Neutrophil (primary cell): ENCODE results near the gene ABCB1.

Source experiments
- H3K27ac ChIP-seq: fragments of 200-600 bp; sonication (generic); 2 replicates; pipeline ENCODE4 v1.5.1; 2016; ENCODE audit warnings: mild to moderate bottlenecking, moderate library complexity
- H3K27me3 ChIP-seq: fragments of 200-600 bp; sonication (generic); 2 replicates; pipeline ENCODE4 v1.6.0; 2016; ENCODE audit warnings: mild to moderate bottlenecking
- H3K36me3 ChIP-seq: fragments of 200-600 bp; sonication (generic); 2 replicates; pipeline ENCODE4 v1.5.1; 2017
- H3K4me1 ChIP-seq, 2 experiments: fragments of 200-600 bp in 1 of 2; sonication (generic) in 1 of 2; 1 replicate in 1 of 2; 2 replicates in 1 of 2; pipeline versions ENCODE4 v1.5.1 to v1.6.1; 2013 to 2016; ENCODE audit warnings: low read depth in 1 of 2, low read length in 1 of 2, mild to moderate bottlenecking in 1 of 2, moderate library complexity in 1 of 2; ENCODE audit not compliant: control insufficient read depth in 1 of 2, insufficient read depth in 1 of 2
- H3K4me3 ChIP-seq, 2 experiments: fragments of 200-600 bp in 1 of 2; sonication (generic) in 1 of 2; 1 replicate in 1 of 2; 2 replicates in 1 of 2; pipeline ENCODE4 v1.5.1; 2013 to 2016; ENCODE audit warnings: low read depth in 1 of 2, low read length in 1 of 2, mild to moderate bottlenecking in 1 of 2, moderate library complexity in 1 of 2
- H3K9me3 ChIP-seq: fragments of 200-600 bp; sonication (generic); 2 replicates; pipeline ENCODE4 v1.5.1; 2016
- CTCF ChIP-seq: fragments of 200-600 bp; sonication (generic); IDR thresholded peaks from 2 replicates; pipeline ENCODE4 v1.5.1; 2016; ENCODE audit warnings: antibody characterized with exemption

ABCB1 gene

GRCh38 chr7:87627634-87627994 lies 26.9 kb upstream of the ABCB1 start:
- H3K4me1 ChIP-seq = peaks cover 17 to 18% of the 10 kb centered on the region in 2 experiments
- H3K9me3 ChIP-seq = no peaks in the 10 kb centered on the region
- peak overlapping the region; percentile 63 to 74 for H3K4me3 ChIP-seq
- H3K27ac ChIP-seq = no peak overlapping the region
- peaks cover 63% of the 10 kb centered on the region for H3K27me3 ChIP-seq
- no peak for TF ChIP-seq CTCF
- H3K36me3 ChIP-seq = no peaks in the 10 kb centered on the region

- Histone ChIP-seq H3K4me1 (peaks cover 17 to 18% of the 10 kb centered on the region in 2 experiments), H3K27me3 (peaks cover 40% of the 10 kb centered on the region), H3K27ac (no peak overlapping the region), H3K9me3 (no peaks in the 10 kb centered on the region), H3K4me3 (no peak overlapping the region), H3K36me3 (no peaks in the 10 kb centered on the region)
- no peak for TF ChIP-seq CTCF
Observed at GRCh38 chr7:87625101-87625500, 24.4 kb upstream of the ABCB1 start.

GRCh38 chr7:87624628-87625027 lies 23.9 kb upstream of the ABCB1 start:
- H3K36me3 ChIP-seq = no peaks in the 10 kb centered on the region
- H3K27me3 ChIP-seq = peaks cover 35% of the 10 kb centered on the region
- H3K27ac ChIP-seq = no peak overlapping the region
- H3K9me3 ChIP-seq = no peaks in the 10 kb centered on the region
- no peak overlapping the region for H3K4me3 ChIP-seq
- H3K4me1 ChIP-seq = peaks cover 17 to 18% of the 10 kb centered on the region in 2 experiments
- TF ChIP-seq CTCF = no peak

GRCh38 chr7:87615197-87615596 lies 14.5 kb upstream of the ABCB1 start:
- H3K4me3 ChIP-seq = no peak overlapping the region
- no peak for TF ChIP-seq CTCF
- no peaks in the 10 kb centered on the region for H3K27me3 ChIP-seq
- H3K4me1 ChIP-seq = no peaks in the 10 kb centered on the region
- H3K27ac ChIP-seq = no peak overlapping the region
- H3K9me3 ChIP-seq = no peaks in the 10 kb centered on the region
- H3K36me3 ChIP-seq = no peaks in the 10 kb centered on the region

GRCh38 chr7:87609916-87610315 lies 9.2 kb upstream of the ABCB1 start:
- no peaks in the 10 kb centered on the region for H3K9me3 ChIP-seq
- no peaks in the 10 kb centered on the region for H3K36me3 ChIP-seq
- H3K27me3 ChIP-seq = no peaks in the 10 kb centered on the region
- TF ChIP-seq CTCF = no peak
- H3K4me3 ChIP-seq = no peak overlapping the region
- H3K4me1 ChIP-seq = no peaks in the 10 kb centered on the region
- no peak overlapping the region for H3K27ac ChIP-seq

- TF ChIP-seq CTCF = no peak
- no peak overlapping the region for H3K27ac ChIP-seq
- no peaks in the 10 kb centered on the region for H3K9me3 ChIP-seq
Observed at GRCh38 chr7:87608431-87608830, 7.7 kb upstream of the ABCB1 start.

More at GRCh38 chr7:87608431-87608830, 7.7 kb upstream of the ABCB1 start:
- no peak overlapping the region for H3K4me3 ChIP-seq
- no peaks in the 10 kb centered on the region for H3K36me3 ChIP-seq
- peaks cover 10% of the 10 kb centered on the region for H3K27me3 ChIP-seq
- no peaks in the 10 kb centered on the region for H3K4me1 ChIP-seq
